H9 (cell line): ENCODE measurements around the gene SELPLG. TPM values are rescaled to one million over a fixed set of nuclear protein-coding genes. Genes with fewer than 3 reads are reported as not detected.
A peak's percentile ranks its signal among the peaks of the same experiment; 100 is the strongest.

Source experiments
- DNase-seq: peaks from one replicate; pipeline ENCODE4 v3.0.0-alpha.2; 2017
- H2AFZ ChIP-seq: one replicate; pipeline ENCODE4 v1.6.1; 2013; ENCODE audit warnings: mild to moderate bottlenecking, low read length, control low read depth, moderate library complexity
- H2AK5ac ChIP-seq: 2 replicates; pipeline ENCODE4 v1.6.1; 2013; ENCODE audit warnings: low read length, control low read depth, mixed read lengths; ENCODE audit not compliant: insufficient read length
- H2BK120ac ChIP-seq: one replicate; pipeline ENCODE4 v1.6.1; 2013; ENCODE audit warnings: low read depth, mild to moderate bottlenecking, low read length, control low read depth, inconsistent platforms; ENCODE audit not compliant: poor library complexity, severe bottlenecking
- H2BK12ac ChIP-seq: 2 replicates; pipeline ENCODE4 v1.6.1; 2013; ENCODE audit warnings: low read length, control low read depth, mixed read lengths, low read depth; ENCODE audit not compliant: insufficient read length
- H2BK15ac ChIP-seq: 2 replicates; pipeline ENCODE4 v1.6.1; 2013; ENCODE audit warnings: low read depth, low read length, control low read depth
- H2BK20ac ChIP-seq: one replicate; pipeline ENCODE4 v1.6.1; 2013; ENCODE audit warnings: low read depth, mild to moderate bottlenecking, low read length, control low read depth, inconsistent platforms; ENCODE audit not compliant: poor library complexity, severe bottlenecking
- H2BK5ac ChIP-seq: 2 replicates; pipeline ENCODE4 v1.6.1; 2013; ENCODE audit warnings: low read length, control low read depth, mixed read lengths; ENCODE audit not compliant: insufficient read length
- H3K14ac ChIP-seq: 2 replicates; pipeline ENCODE4 v1.6.1; 2013; ENCODE audit warnings: low read length, control low read depth; ENCODE audit not compliant: insufficient read depth
- H3K18ac ChIP-seq: 2 replicates; pipeline ENCODE4 v1.6.1; 2013; ENCODE audit warnings: low read depth, mild to moderate bottlenecking, mixed read lengths, low read length, control low read depth; ENCODE audit not compliant: insufficient read length
- H3K23ac ChIP-seq: 2 replicates; pipeline ENCODE4 v1.6.1; 2013; ENCODE audit warnings: low read length, control low read depth, mixed read lengths, low read depth; ENCODE audit not compliant: insufficient read length
- H3K23me2 ChIP-seq: 2 replicates; pipeline ENCODE4 v1.6.1; 2013; ENCODE audit warnings: low read depth, mild to moderate bottlenecking, mixed read lengths, low read length, control low read depth; ENCODE audit not compliant: insufficient read length, poor library complexity, severe bottlenecking
- H3K27ac ChIP-seq: 2 replicates; pipeline ENCODE4 v1.5.1; 2013; ENCODE audit warnings: low read length, control low read depth, mixed read lengths, low read depth; ENCODE audit not compliant: insufficient read length
- H3K27me3 ChIP-seq: 2 replicates; pipeline ENCODE4 v1.6.1; 2013; ENCODE audit warnings: low read length, control low read depth, inconsistent platforms; ENCODE audit not compliant: insufficient read depth
- H3K4ac ChIP-seq: 2 replicates; pipeline ENCODE4 v1.6.1; 2013; ENCODE audit warnings: low read depth, mild to moderate bottlenecking, control low read depth, inconsistent platforms, low read length, moderate library complexity
- H3K4me1 ChIP-seq: 2 replicates; pipeline ENCODE4 v1.6.1; 2013; ENCODE audit warnings: low read length, control low read depth, inconsistent platforms; ENCODE audit not compliant: insufficient read depth
- H3K4me2 ChIP-seq: 2 replicates; pipeline ENCODE4 v1.6.1; 2013; ENCODE audit warnings: low read length, control low read depth, mixed read lengths; ENCODE audit not compliant: insufficient read length, insufficient read depth
- H3K56ac ChIP-seq: 2 replicates; pipeline ENCODE4 v1.6.1; 2013; ENCODE audit warnings: low read depth, mild to moderate bottlenecking, mixed read lengths, low read length, control low read depth; ENCODE audit not compliant: insufficient read length
- H3K79me1 ChIP-seq: 2 replicates; pipeline ENCODE4 v1.6.1; 2013; ENCODE audit warnings: low read depth, mild to moderate bottlenecking, moderate library complexity, low read length, control low read depth, inconsistent platforms; ENCODE audit not compliant: insufficient read depth, poor library complexity, severe bottlenecking
- H3K79me2 ChIP-seq: 2 replicates; pipeline ENCODE4 v1.6.1; 2013; ENCODE audit warnings: low read length, control low read depth, inconsistent platforms; ENCODE audit not compliant: insufficient read depth
- H3K9ac ChIP-seq: 2 replicates; pipeline ENCODE4 v1.6.1; 2013; ENCODE audit warnings: low read length, control low read depth, mixed read lengths; ENCODE audit not compliant: insufficient read length; ENCODE audit errors: extremely low read depth
- H3K9me3 ChIP-seq: one replicate; pipeline ENCODE4 v1.6.1; 2013; ENCODE audit warnings: low read depth, low read length, inconsistent platforms; ENCODE audit not compliant: control insufficient read depth
- H3T11ph ChIP-seq: one replicate; pipeline ENCODE4 v1.6.1; 2013; ENCODE audit warnings: mild to moderate bottlenecking, low read length, control low read depth, inconsistent platforms
- H4K20me1 ChIP-seq: one replicate; pipeline ENCODE4 v1.6.1; 2013; ENCODE audit not compliant: control insufficient read depth, insufficient read length, insufficient read depth
- H4K5ac ChIP-seq: 2 replicates; pipeline ENCODE4 v1.6.1; 2013; ENCODE audit warnings: low read depth, mild to moderate bottlenecking, mixed read lengths, low read length, control low read depth; ENCODE audit not compliant: insufficient read length
- H4K8ac ChIP-seq: replicated peaks from 2 replicates; pipeline ENCODE4 v1.6.1; 2013; ENCODE audit warnings: low read length, control low read depth, mixed read lengths, low read depth; ENCODE audit not compliant: insufficient read length
- H4K91ac ChIP-seq: 2 replicates; pipeline ENCODE4 v1.6.1; 2013; ENCODE audit warnings: low read depth, mild to moderate bottlenecking, moderate library complexity, mixed read lengths, low read length, control low read depth; ENCODE audit not compliant: insufficient read length
- H3K27ac Mint-ChIP-seq, 3 experiments: 2 replicates in 2 of 3; 3 replicates in 1 of 3; pipeline ENCODE4 v1.8.0; 2020 to 2021; ENCODE audit warnings: mixed read lengths in 3 of 3, mild to moderate bottlenecking in 1 of 3, moderate library complexity in 1 of 3
- H3K27me3 Mint-ChIP-seq: 2 replicates; pipeline ENCODE4 v1.8.0; 2021; ENCODE audit warnings: low read depth, mild to moderate bottlenecking, moderate library complexity, mixed read lengths
- H3K36me3 Mint-ChIP-seq, 3 experiments: 2 replicates in 2 of 3; 3 replicates in 1 of 3; pipeline ENCODE4 v1.8.0; 2020 to 2021; ENCODE audit warnings: low read depth in 3 of 3, mixed read lengths in 3 of 3; ENCODE audit not compliant: insufficient read depth in 1 of 3
- H3K4me1 Mint-ChIP-seq, 2 experiments: 2 replicates each; pipeline ENCODE4 v1.8.0; 2020; ENCODE audit warnings: mixed read lengths in 2 of 2
- H3K4me3 Mint-ChIP-seq, 2 experiments: 2 replicates in 1 of 2; 3 replicates in 1 of 2; pipeline ENCODE4 v1.8.0; 2020 to 2021; ENCODE audit warnings: mild to moderate bottlenecking in 2 of 2, mixed read lengths in 2 of 2, moderate library complexity in 1 of 2
- H3K9me3 Mint-ChIP-seq, 2 experiments: 2 replicates in 1 of 2; 3 replicates in 1 of 2; pipeline ENCODE4 v1.8.0; 2020; ENCODE audit warnings: mild to moderate bottlenecking in 2 of 2, mixed read lengths in 2 of 2, moderate library complexity in 1 of 2
- CTCF ChIP-seq: fragments of 200-600 bp; sonication (generic); conservative IDR thresholded peaks from 3 replicates; pipeline ENCODE4 v1.8.0; 2021; ENCODE audit warnings: antibody characterized with exemption, mild to moderate bottlenecking
- WGBS: extraction: QIAGEN DNeasy Blood & Tissue Kit; methylation state at CpG from one replicate; pipeline ENCODE4 v1.1.7; 2013; ENCODE audit warnings: missing lambda C conversion rate, low lambda C conversion rate, mixed read lengths; ENCODE audit not compliant: insufficient read length; ENCODE audit errors: extremely low coverage; 5-methylcytosine and 5-hydroxymethylcytosine counted together
- total RNA-seq: library from RNA; stranded (reverse); gene quantifications from 2 replicates; pipeline ENCODE4 v1.2.1, GENCODE V29; 2021

The SELPLG gene
- total RNA-seq, 1 experiment from 2014 or later: 0.15 TPM

GRCh38 chr12:108675792-108676191 lies 42.1 kb upstream of the SELPLG start:
- H3K27me3 ChIP-seq: no peaks in the 10 kb centered on the region

More at GRCh38 chr12:108675792-108676191, 42.1 kb upstream of the SELPLG start:
- peak overlapping the region; percentile 4 to 33 (median 11); a peak in 3 of 7 replicates for H3K27ac Mint-ChIP-seq
- Histone ChIP-seq H3K23ac (no peak overlapping the region), H2BK15ac (no peak overlapping the region), H2AK5ac (no peak overlapping the region), H3K56ac (no peak overlapping the region), H4K20me1 (no peaks in the 10 kb centered on the region), H2BK5ac (no peak overlapping the region), H3K4me2 (no peak overlapping the region), H2BK120ac (no peak overlapping the region), H3T11ph (no peak overlapping the region), H3K79me1 (peaks cover 3% of the 10 kb centered on the region), H2AFZ (no peak overlapping the region), H3K27ac (no peak overlapping the region), H3K4me1 (no peaks in the 10 kb centered on the region; the same call in 1 of the 2 replicates), H3K18ac (no peak overlapping the region), H4K8ac (no peak overlapping the region), H4K91ac (no peak overlapping the region), H2BK12ac (no peak overlapping the region), H3K23me2 (no peaks in the 10 kb centered on the region), H3K9ac (no peak overlapping the region), H2BK20ac (no peak overlapping the region), H3K14ac (no peak overlapping the region), H3K79me2 (no peaks in the 10 kb centered on the region), H3K4ac (no peak overlapping the region), H4K5ac (no peak overlapping the region), H3K9me3 (no peaks in the 10 kb centered on the region)
- no peak overlapping the region for H3K4me3 Mint-ChIP-seq
- peaks cover 3 to 28% (median 4%) of the 10 kb centered on the region in 3 experiments; a peak in 6 of 7 replicates for H3K36me3 Mint-ChIP-seq
- peaks cover 3 to 5% of the 10 kb centered on the region in 2 experiments; a peak in 2 of 4 replicates for H3K4me1 Mint-ChIP-seq
- WGBS: no CpG with 5 or more reads among the region's 4 CpGs
- no peak for DNase-seq
- TF ChIP-seq CTCF: no peak
- no peaks in the 10 kb centered on the region for H3K27me3 Mint-ChIP-seq
- no peaks in the 10 kb centered on the region for H3K9me3 Mint-ChIP-seq
